GM21825 (cell line): ENCODE data around the gene TRIM10.
"Not testable (repeated sequence)": the region's sequence is repeated elsewhere in the genome, so short reads cannot be mapped to it uniquely, and the experiment has no call there.

ENCODE experiments used
- ATAC-seq: cut with Tn5 transposase; IDR thresholded peaks from one replicate; pipeline ENCODE4 v1.9.1; 2021; ENCODE audit warnings: mild to moderate bottlenecking, moderate library complexity; ENCODE audit not compliant: unreplicated experiment

The TRIM10 gene

GRCh38 chr6:30154709-30155519 lies 6.1 kb downstream of the TRIM10 start:
- no peak for ATAC-seq

GRCh38 chr6:30154061-30154460 lies 7.0 kb downstream of the TRIM10 start:
- ATAC-seq = no peak

- no peak for ATAC-seq
Measured at GRCh38 chr6:30152910-30153610, 8.0 kb downstream of the TRIM10 start.

GRCh38 chr6:30152016-30152673 lies 8.9 kb downstream of the TRIM10 start:
- ATAC-seq = no peak

- no peak for ATAC-seq
Measured at GRCh38 chr6:30151580-30151979, 9.4 kb downstream of the TRIM10 start.

- ATAC-seq = no peak
Measured at GRCh38 chr6:30150671-30151395, 10.2 kb downstream of the TRIM10 start.

- ATAC-seq = no peak
Measured at GRCh38 chr6:30149858-30150550, 11.0 kb downstream of the TRIM10 start.

GRCh38 chr6:30149234-30149633 lies 11.8 kb downstream of the TRIM10 start:
- ATAC-seq = no peak

GRCh38 chr6:30147096-30147495 lies 13.9 kb downstream of the TRIM10 start:
- no peak for ATAC-seq

GRCh38 chr6:30145818-30146217 lies 15.2 kb downstream of the TRIM10 start:
- no peak for ATAC-seq

- ATAC-seq = no peak
Measured at GRCh38 chr6:30144811-30145210, 16.2 kb downstream of the TRIM10 start.

GRCh38 chr6:30143780-30144179 lies 17.2 kb downstream of the TRIM10 start:
- no peak for ATAC-seq

- ATAC-seq = no peak
Measured at GRCh38 chr6:30142665-30143064, 18.3 kb downstream of the TRIM10 start.

GRCh38 chr6:30140240-30140639 lies 20.8 kb downstream of the TRIM10 start:
- ATAC-seq = not testable (repeated sequence)

GRCh38 chr6:30136570-30137286 lies 24.3 kb downstream of the TRIM10 start:
- no peak for ATAC-seq

- ATAC-seq = no peak
Measured at GRCh38 chr6:30135757-30136156, 25.3 kb downstream of the TRIM10 start, which contains the start of gene TRIM40. Gene TRIM40 (plus strand): TSS chr6:30136140. CDS start chr6:30137037, 897 bp downstream.

GRCh38 chr6:30135147-30135546 lies 25.9 kb downstream of the TRIM10 start:
- ATAC-seq = no peak

GRCh38 chr6:30131947-30132497 lies 29.0 kb downstream of the TRIM10 start:
- no peak for ATAC-seq
